ENCODE measurements around the gene CRYM.
A peak's percentile ranks its signal among the peaks of the same experiment; 100 is the strongest.
"Not testable (repeated sequence)": the region's sequence is repeated elsewhere in the genome, so short reads cannot be mapped to it uniquely, and the experiment has no call there.

The CRYM gene

GRCh38 chr16:21274172-21274726, 3.8 kb downstream of the CRYM start:
- Mint-ChIP-seq H3K9me3 (no peaks in the 10 kb centered on the region), H3K27me3 (ENCODE audit: low read depth) (peaks cover 60% of the 10 kb centered on the region), H3K4me1 (no peaks in the 10 kb centered on the region), H3K36me3 (ENCODE audit: low read depth) (no peaks in the 10 kb centered on the region), H3K27ac (peak overlapping the region in 1 of 3 experiments; percentile 66), H3K4me3 (no peak overlapping the region)
- TF ChIP-seq CTCF (IDR thresholded peaks at IDR 0.05; ENCODE audit: unreplicated experiment in 3 of 3): no peak

GRCh38 chr16:21272763-21273162, 5.3 kb downstream of the CRYM start:
- not testable (repeated sequence) for H3K4me3 Mint-ChIP-seq

GRCh38 chr16:21272253-21272652, 5.8 kb downstream of the CRYM start:
- H3K4me3 Mint-ChIP-seq: no peak overlapping the region

More at GRCh38 chr16:21272763-21273162, 5.3 kb downstream of the CRYM start:
- not testable (repeated sequence) for H3K4me1 Mint-ChIP-seq; H3K27ac Mint-ChIP-seq; H3K9me3 Mint-ChIP-seq; H3K36me3 Mint-ChIP-seq (ENCODE audit: low read depth)
- peaks cover 45% of the 10 kb centered on the region for H3K27me3 Mint-ChIP-seq (ENCODE audit: low read depth)

GRCh38 chr16:21268236-21268635, 9.9 kb downstream of the CRYM start:
- no peaks in the 10 kb centered on the region for H3K9me3 Mint-ChIP-seq
- H3K27ac Mint-ChIP-seq: no peak overlapping the region
- no peak for TF ChIP-seq CTCF (IDR thresholded peaks at IDR 0.05; ENCODE audit: unreplicated experiment in 3 of 3)

More at GRCh38 chr16:21272253-21272652, 5.8 kb downstream of the CRYM start:
- Mint-ChIP-seq H3K9me3 (no peaks in the 10 kb centered on the region), H3K36me3 (ENCODE audit: low read depth) (no peaks in the 10 kb centered on the region), H3K27me3 (ENCODE audit: low read depth) (peaks cover 40% of the 10 kb centered on the region), H3K4me1 (no peaks in the 10 kb centered on the region), H3K27ac (no peak overlapping the region)
- no peak for TF ChIP-seq CTCF (IDR thresholded peaks at IDR 0.05; ENCODE audit: unreplicated experiment in 3 of 3)

GRCh38 chr16:21267298-21267697, 10.8 kb downstream of the CRYM start:
- H3K9me3 Mint-ChIP-seq: no peaks in the 10 kb centered on the region

More at GRCh38 chr16:21268236-21268635, 9.9 kb downstream of the CRYM start:
- H3K4me1 Mint-ChIP-seq: peaks cover 22% of the 10 kb centered on the region
- peaks cover 10% of the 10 kb centered on the region for H3K27me3 Mint-ChIP-seq (ENCODE audit: low read depth)
- no peak overlapping the region for H3K4me3 Mint-ChIP-seq
- H3K36me3 Mint-ChIP-seq (ENCODE audit: low read depth): no peaks in the 10 kb centered on the region

GRCh38 chr16:21265104-21265837, 12.8 kb downstream of the CRYM start:
- H3K4me1 Mint-ChIP-seq: peaks cover 29% of the 10 kb centered on the region
- no peak for TF ChIP-seq CTCF (IDR thresholded peaks at IDR 0.05; ENCODE audit: unreplicated experiment in 3 of 3)
- H3K9me3 Mint-ChIP-seq: no peaks in the 10 kb centered on the region
- no peaks in the 10 kb centered on the region for H3K36me3 Mint-ChIP-seq (ENCODE audit: low read depth)
- no peak overlapping the region for H3K4me3 Mint-ChIP-seq
- peaks cover 5% of the 10 kb centered on the region for H3K27me3 Mint-ChIP-seq (ENCODE audit: low read depth)
- H3K27ac Mint-ChIP-seq: peak overlapping the region; percentile 65 to 95 (median 85)

More at GRCh38 chr16:21267298-21267697, 10.8 kb downstream of the CRYM start:
- H3K4me3 Mint-ChIP-seq: no peak overlapping the region
- peaks cover 10% of the 10 kb centered on the region for H3K27me3 Mint-ChIP-seq (ENCODE audit: low read depth)
- peaks cover 23% of the 10 kb centered on the region for H3K4me1 Mint-ChIP-seq
- H3K27ac Mint-ChIP-seq: no peak overlapping the region
- TF ChIP-seq CTCF (IDR thresholded peaks at IDR 0.05; ENCODE audit: unreplicated experiment in 3 of 3): no peak
- H3K36me3 Mint-ChIP-seq (ENCODE audit: low read depth): no peaks in the 10 kb centered on the region

Data from nephron (organoid).